Measurements from ENCODE around the gene STIP1. TPM values are rescaled to one million over a fixed set of nuclear protein-coding genes. Genes with fewer than 3 reads are reported as not detected.

STIP1 gene
- total and polyA plus RNA-seq, 4 donors = 22.6 to 58.1 (median 42.5) TPM

GRCh38 chr11:64150051-64150450 lies 35.9 kb upstream of the STIP1 start:
- Histone ChIP-seq H3K9ac (ENCODE audit: low read depth in 1 of 2, low read length in 2 of 2) (no peak overlapping the region), H3K27ac (ENCODE audit: low read depth in 1 of 2, low read length in 2 of 2) (no peak overlapping the region), H3K27me3 (ENCODE audit: control insufficient read depth in 4 of 4, insufficient read depth in 4 of 4, low read length in 3 of 4) (no peaks in the 10 kb centered on the region), H3K4me1 (ENCODE audit: control insufficient read depth in 4 of 4, insufficient read depth in 4 of 4, low read length in 3 of 4) (peaks cover 7 to 26% (median 18%) of the 10 kb centered on the region in 4 donors), H3K36me3 (ENCODE audit: control insufficient read depth in 4 of 4, insufficient read depth in 3 of 4, low read depth in 1 of 4, low read length in 3 of 4) (no peaks in the 10 kb centered on the region), H3K4me3 (ENCODE audit: low read depth in 1 of 3, low read length in 3 of 3) (no peak overlapping the region), H3K9me3 (ENCODE audit: control insufficient read depth in 4 of 4, low read length in 3 of 4) (no peaks in the 10 kb centered on the region)
- TF ChIP-seq CTCF (IDR thresholded peaks at IDR 0.05; ENCODE audit: low read depth, low read length, missing input control) (no peak), REST (IDR thresholded peaks at IDR 0.05) (no peak), GABPA (IDR thresholded peaks at IDR 0.05 in 1 of 2, conservative IDR thresholded peaks at IDR 0.05 in 1 of 2) (no peak), EGR1 (IDR thresholded peaks at IDR 0.05; ENCODE audit: low read depth in 2 of 2) (no peak), HNF4A (conservative IDR thresholded peaks at IDR 0.05) (no peak), FOXA1 (IDR thresholded peaks at IDR 0.05) (no peak), FOXA2 (IDR thresholded peaks at IDR 0.05) (no peak), ZBTB33 (IDR thresholded peaks at IDR 0.05) (no peak), HNF4G (IDR thresholded peaks at IDR 0.05) (no peak), RAD21 (IDR thresholded peaks at IDR 0.05) (no peak), JUND (IDR thresholded peaks at IDR 0.05) (no peak), NR2F2 (IDR thresholded peaks at IDR 0.05) (no peak), YY1 (IDR thresholded peaks at IDR 0.05) (no peak), MAX (IDR thresholded peaks at IDR 0.05) (no peak), TAF1 (conservative IDR thresholded peaks at IDR 0.05) (no peak), SP1 (IDR thresholded peaks at IDR 0.05) (no peak), RXRA (IDR thresholded peaks at IDR 0.05) (no peak)
- TF ChIP-seq, protein P1, sequence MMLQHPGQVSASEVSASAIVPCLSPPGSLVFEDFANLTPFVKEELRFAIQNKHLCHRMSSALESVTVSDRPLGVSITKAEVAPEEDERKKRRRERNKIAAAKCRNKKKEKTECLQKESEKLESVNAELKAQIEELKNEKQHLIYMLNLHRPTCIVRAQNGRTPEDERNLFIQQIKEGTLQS (IDR thresholded peaks at IDR 0.05) = no peak
- DNase-seq (ENCODE audit: low spot score) = no peak
- WGBS = 95% methylated on average over 15 of the region's 15 CpGs

Measured in liver (tissue), 9 donors.